ENCODE data around the gene CAMTA1. TPM values are rescaled to one million over a fixed set of nuclear protein-coding genes. Genes with fewer than 3 reads are reported as not detected.

The CAMTA1 gene
- total RNA-seq, 1 experiment from 2014 or later = 60.0 TPM

DNA sequence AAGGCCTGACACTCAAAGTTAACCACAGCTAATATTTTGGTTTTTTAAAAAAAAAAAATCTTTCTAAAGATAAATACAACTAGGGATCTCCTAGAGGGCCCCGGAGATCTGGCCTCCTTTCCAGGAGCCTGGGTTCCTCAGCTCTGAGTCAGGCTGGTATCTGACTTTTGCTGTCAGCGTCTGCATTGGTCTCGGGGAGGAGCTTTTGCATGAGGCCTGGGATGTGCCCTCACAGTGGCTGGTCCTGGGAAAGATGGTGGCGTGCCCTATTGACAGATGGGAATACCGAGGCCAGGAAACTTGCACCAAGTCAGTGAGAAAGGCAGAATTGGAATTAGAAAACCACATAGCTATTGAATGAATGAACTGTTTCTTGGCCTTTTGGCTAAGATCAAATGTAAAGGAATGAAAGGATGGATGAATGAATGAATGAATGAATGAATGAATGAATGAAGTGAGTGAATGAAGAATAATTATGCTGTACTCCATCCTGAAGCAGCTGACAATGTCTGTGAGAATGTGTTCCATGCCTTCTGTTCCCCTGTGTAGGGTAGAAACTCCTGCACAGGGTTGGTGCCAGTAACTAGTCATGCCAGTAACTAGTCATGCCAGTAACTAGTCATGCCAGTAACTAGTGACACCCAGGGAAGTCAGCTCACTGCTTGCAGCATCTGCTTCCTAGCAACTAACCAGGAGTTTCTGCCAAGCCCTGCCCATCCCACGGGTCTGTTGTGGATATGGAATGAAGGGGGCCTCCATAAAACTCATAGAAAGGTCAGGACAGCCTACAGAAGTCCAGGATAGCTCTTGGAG is 743.3 kb downstream of the CAMTA1 start:
- Histone ChIP-seq H3K9me3 (no peaks in the 10 kb centered on the region), H3K4me1 (no peaks in the 10 kb centered on the region), H3K4me3 (ENCODE audit: low read depth, low read length) (no peak overlapping the region), H3K36me3 (ENCODE audit: control insufficient read depth, insufficient read depth, low read length) (no peaks in the 10 kb centered on the region), H3K27me3 (replicated peaks; ENCODE audit: control insufficient read depth, insufficient read depth, low read length) (no peaks in the 10 kb centered on the region)
- TF ChIP-seq, protein P1, sequence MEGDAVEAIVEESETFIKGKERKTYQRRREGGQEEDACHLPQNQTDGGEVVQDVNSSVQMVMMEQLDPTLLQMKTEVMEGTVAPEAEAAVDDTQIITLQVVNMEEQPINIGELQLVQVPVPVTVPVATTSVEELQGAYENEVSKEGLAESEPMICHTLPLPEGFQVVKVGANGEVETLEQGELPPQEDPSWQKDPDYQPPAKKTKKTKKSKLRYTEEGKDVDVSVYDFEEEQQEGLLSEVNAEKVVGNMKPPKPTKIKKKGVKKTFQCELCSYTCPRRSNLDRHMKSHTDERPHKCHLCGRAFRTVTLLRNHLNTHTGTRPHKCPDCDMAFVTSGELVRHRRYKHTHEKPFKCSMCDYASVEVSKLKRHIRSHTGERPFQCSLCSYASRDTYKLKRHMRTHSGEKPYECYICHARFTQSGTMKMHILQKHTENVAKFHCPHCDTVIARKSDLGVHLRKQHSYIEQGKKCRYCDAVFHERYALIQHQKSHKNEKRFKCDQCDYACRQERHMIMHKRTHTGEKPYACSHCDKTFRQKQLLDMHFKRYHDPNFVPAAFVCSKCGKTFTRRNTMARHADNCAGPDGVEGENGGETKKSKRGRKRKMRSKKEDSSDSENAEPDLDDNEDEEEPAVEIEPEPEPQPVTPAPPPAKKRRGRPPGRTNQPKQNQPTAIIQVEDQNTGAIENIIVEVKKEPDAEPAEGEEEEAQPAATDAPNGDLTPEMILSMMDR (IDR thresholded peaks at IDR 0.05; ENCODE audit: insufficient read depth in 1 of 2, low read depth in 1 of 2, low read length in 1 of 2, severe bottlenecking in 1 of 2, unreplicated experiment in 1 of 2) = no peak
- Mint-ChIP-seq H3K4me3 (ENCODE audit: unreplicated experiment) (no peak overlapping the region), H3K27ac (ENCODE audit: unreplicated experiment) (no peak overlapping the region), H3K4me1 (ENCODE audit: low read depth, unreplicated experiment) (no peaks in the 10 kb centered on the region), H3K9me3 (ENCODE audit: unreplicated experiment) (no peaks in the 10 kb centered on the region), H3K36me3 (ENCODE audit: insufficient read depth, unreplicated experiment) (no peaks in the 10 kb centered on the region), H3K27me3 (ENCODE audit: insufficient read depth, unreplicated experiment) (peaks cover 8% of the 10 kb centered on the region)
- no TSS peak for BruUV-seq (replicated peaks)
- CTCF ChIA-PET = no interaction called here
- POLR2A ChIA-PET = interaction anchor here (0.6 kb wide), 1 partner anchor 1175 kb away, joined by 3 read pairs; no protein-coding TSS in a partner anchor
- intact Hi-C loops (cut with micrococcal nuclease; ENCODE audit: unreplicated experiment) = no loop called here
- no peak for DNase-seq

DNA sequence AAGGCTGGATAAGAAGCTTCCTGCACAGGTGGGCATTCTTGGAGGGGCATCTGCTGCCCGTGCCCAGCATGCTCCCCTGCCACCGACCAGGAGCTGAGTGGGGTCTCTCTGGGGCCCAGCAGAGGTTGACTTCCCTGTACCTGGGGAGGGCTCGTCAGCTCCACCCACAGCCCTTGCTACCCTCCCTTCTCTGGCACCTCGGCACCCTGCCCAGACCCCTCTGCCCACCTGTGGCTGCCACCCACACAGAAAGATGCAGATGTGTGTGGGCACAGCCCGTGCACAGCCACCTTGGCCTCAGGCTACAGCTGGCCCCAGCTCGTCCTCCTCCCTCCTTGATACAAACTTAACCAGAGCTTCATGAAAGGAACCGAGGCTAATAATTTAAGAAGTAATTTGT is 744.7 kb downstream of the CAMTA1 start:
- intact Hi-C loops (cut with micrococcal nuclease; ENCODE audit: unreplicated experiment) = no loop called here
- Mint-ChIP-seq H3K27ac (ENCODE audit: unreplicated experiment) (no peak overlapping the region), H3K9me3 (ENCODE audit: unreplicated experiment) (no peaks in the 10 kb centered on the region), H3K4me3 (ENCODE audit: unreplicated experiment) (no peak overlapping the region), H3K27me3 (ENCODE audit: insufficient read depth, unreplicated experiment) (peaks cover 10% of the 10 kb centered on the region), H3K4me1 (ENCODE audit: low read depth, unreplicated experiment) (no peaks in the 10 kb centered on the region), H3K36me3 (ENCODE audit: insufficient read depth, unreplicated experiment) (no peaks in the 10 kb centered on the region)
- POLR2A ChIA-PET = no interaction called here
- no TSS peak for BruUV-seq (replicated peaks)
- TF ChIP-seq, protein P1 (IDR thresholded peaks at IDR 0.05; ENCODE audit: insufficient read depth in 1 of 2, low read depth in 1 of 2, low read length in 1 of 2, severe bottlenecking in 1 of 2, unreplicated experiment in 1 of 2) = no peak
- H3K27me3 ChIP-seq (replicated peaks; ENCODE audit: control insufficient read depth, insufficient read depth, low read length) = no peaks in the 10 kb centered on the region
- no peaks in the 10 kb centered on the region for H3K36me3 ChIP-seq (ENCODE audit: control insufficient read depth, insufficient read depth, low read length)
- no peaks in the 10 kb centered on the region for H3K4me1 ChIP-seq
- H3K9me3 ChIP-seq = no peaks in the 10 kb centered on the region
- CTCF ChIA-PET = interaction anchor here (0.7 kb wide), 1 partner anchor 138 kb away, joined by 7 read pairs; no protein-coding TSS in a partner anchor
- no peak for DNase-seq
- no peak overlapping the region for H3K4me3 ChIP-seq (ENCODE audit: low read depth, low read length)

DNA sequence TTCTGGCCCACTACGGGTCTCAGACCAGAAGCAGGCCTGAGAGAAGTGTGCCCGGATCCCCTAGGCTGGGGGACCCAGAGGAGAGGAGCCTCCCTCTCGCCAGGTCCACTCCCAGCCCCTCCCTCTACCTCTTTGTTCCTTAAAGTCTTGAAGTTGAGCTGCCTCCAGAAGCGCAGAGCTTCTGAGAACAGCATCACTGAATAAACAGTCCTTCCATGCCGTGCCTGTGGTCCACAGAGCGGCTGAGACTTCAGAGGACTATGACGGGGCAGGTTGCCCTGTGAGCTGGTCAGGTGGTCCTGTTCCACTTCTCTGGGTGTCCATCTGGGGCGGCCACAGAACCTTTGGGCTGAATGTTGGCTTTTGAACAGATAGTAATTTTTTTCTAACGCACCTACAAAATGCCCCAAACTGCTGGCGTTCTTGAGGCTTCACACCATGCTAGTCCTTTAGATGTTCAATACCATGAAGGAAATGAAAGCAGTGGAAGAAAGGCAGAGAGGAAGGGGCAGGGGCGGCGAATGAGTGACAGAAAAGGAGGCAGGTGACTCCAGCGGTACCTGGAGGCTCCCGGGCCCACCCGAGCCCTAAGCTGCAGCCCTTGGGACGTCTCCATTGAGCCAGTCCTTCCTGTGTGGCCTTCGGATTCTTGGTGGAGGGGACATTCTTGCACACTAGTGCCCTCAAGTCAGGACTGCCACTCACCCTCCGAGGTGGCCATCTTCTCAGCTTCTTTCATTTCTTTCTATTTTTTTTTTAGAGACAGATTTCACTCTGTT is 746.5 kb downstream of the CAMTA1 start:
- Histone ChIP-seq H3K4me1 (no peaks in the 10 kb centered on the region), H3K4me3 (ENCODE audit: low read depth, low read length) (no peak overlapping the region), H3K9me3 (no peaks in the 10 kb centered on the region), H3K27me3 (replicated peaks; ENCODE audit: control insufficient read depth, insufficient read depth, low read length) (no peaks in the 10 kb centered on the region), H3K36me3 (ENCODE audit: control insufficient read depth, insufficient read depth, low read length) (no peaks in the 10 kb centered on the region)
- TF ChIP-seq, protein P1 (IDR thresholded peaks at IDR 0.05; ENCODE audit: insufficient read depth in 1 of 2, low read depth in 1 of 2, low read length in 1 of 2, severe bottlenecking in 1 of 2, unreplicated experiment in 1 of 2) = no peak
- Mint-ChIP-seq H3K27ac (ENCODE audit: unreplicated experiment) (no peak overlapping the region), H3K36me3 (ENCODE audit: insufficient read depth, unreplicated experiment) (no peaks in the 10 kb centered on the region), H3K4me3 (ENCODE audit: unreplicated experiment) (no peak overlapping the region), H3K9me3 (ENCODE audit: unreplicated experiment) (no peaks in the 10 kb centered on the region), H3K27me3 (ENCODE audit: insufficient read depth, unreplicated experiment) (peaks cover 10% of the 10 kb centered on the region), H3K4me1 (ENCODE audit: low read depth, unreplicated experiment) (no peaks in the 10 kb centered on the region)
- POLR2A ChIA-PET = no interaction called here
- no peak for DNase-seq
- no TSS peak for BruUV-seq (replicated peaks)
- CTCF ChIA-PET = no interaction called here
- intact Hi-C loops (cut with micrococcal nuclease; ENCODE audit: unreplicated experiment) = no loop called here
